HK-2 (cell line): Measurements from ENCODE around the gene FAM3C.

Source experiments
- DNase-seq: peaks from one replicate; pipeline ENCODE4 v3.0.0-alpha.2; 2018; ENCODE audit not compliant: unreplicated experiment

FAM3C gene

DNA sequence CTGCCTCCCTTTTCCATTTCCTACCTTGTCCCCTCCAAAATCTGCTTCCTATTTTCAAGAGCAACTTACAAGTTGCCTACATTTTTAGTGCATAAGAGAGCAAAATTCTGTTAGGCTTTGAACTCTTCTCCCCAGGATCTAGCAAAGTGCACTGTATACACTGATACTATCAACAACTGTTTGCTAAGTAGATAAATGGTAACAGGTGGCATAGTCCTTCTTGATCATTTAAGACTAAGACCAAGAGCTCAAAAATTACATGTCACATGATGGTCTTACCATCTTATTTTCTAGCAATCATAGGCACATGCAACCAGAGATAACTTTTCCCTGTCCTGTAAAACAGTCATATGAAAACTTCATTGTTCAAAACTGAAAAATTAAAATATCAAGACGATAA lies 16.2 kb downstream of the FAM3C start:
- no peak for DNase-seq

DNA sequence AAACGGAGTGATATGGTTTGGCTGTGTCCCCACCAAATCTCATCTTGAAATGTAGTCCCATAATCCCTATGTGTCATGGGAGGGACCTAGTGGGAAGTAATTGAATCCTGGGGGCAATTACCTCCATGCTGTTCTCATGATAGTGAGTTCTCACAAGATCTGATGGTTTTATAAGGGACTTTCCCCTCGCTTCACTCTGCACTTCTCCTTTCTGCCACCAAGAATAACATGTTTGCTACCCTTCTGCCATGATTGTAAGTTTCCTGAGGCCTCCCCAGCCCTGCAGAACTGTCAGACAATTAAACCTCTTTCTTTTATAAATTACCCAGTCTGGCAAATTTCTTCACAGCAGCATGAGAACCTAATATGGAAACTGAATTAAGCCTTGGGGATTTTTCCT lies 19.1 kb downstream of the FAM3C start:
- DNase-seq, result no peak

DNA sequence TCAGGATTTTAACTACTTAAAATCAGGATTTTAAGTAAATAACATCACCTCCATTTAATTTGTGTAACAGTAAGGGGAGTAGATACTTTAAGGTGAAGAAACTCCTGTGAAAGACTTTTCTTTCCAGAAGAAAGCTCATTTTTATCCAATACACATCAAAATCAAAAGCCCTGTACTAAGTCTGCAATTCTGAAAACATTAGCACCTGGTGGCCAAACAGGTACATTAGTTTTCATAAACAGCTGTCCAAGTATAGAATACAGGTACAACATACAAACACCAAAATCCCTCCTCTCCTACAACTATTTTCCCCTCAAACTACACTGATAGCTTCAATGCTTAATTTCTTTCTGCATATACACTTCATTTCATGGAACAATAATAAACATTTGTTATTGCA lies 22.9 kb downstream of the FAM3C start:
- no peak for DNase-seq

DNA sequence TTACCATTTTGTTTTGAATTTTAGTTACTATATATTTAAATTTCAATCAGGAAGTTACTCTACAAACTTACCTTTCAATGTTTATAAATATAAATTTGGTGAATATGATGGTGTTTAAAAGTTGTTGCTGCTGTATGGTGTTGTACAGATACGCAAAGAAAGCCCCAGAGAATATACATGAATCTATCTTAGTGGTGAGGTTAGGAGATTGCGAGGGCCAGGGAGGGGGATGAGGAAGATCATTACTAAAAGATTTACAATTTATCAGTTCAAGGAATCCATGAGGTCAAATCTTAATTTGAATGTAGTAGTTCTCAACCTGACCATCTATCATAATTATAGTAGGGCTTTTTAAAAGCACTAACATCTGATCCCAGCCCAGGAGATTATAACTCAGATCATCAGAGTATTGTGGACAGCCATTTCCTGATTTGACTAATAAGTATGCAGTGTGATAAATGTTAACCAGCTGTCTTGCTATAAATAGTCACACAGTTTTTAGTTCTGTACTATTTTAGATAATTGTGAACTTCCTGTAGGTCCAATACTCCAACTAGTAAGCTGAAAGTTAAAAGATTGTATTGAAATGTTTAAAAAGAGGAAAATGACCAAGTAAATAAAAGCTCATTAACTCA lies 23.6 kb downstream of the FAM3C start:
- DNase-seq, result no peak

DNA sequence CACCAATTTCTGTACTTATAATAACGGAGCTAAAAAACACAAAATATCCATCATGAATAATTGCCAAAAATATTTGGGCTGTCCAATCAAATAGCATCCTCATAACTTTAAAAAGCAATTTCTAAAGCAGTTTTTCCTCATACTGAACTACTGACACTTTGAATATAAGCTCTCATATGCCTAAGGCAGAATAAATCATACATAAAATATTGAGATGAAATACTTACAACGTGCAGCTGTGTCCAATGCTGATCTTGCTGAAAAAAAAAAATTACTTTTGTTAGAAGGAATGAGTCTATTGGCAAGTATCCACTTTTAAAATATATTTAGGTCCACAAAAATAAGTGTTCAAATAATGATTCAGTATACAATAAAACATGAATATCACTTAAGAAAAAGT lies 24.2 kb downstream of the FAM3C start:
- DNase-seq, result no peak

DNA sequence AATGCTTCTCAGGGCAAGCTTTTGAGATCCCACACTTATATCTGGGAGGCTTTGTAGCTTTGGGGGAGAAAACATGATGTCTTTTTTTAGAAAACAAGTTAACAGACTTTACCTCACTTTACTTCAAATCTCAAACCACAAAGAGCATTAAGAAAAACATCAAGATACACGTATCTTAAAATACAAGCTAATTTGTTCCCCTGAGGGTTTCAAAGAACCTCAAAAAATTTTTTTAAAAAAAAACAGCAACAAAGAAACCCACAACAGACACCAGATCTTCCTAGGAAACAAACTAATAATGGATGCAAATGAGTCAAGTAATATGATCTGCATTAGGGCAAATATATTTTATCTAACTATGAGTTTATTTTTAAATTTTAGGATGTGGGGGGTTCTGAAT lies 24.7 kb downstream of the FAM3C start:
- no peak for DNase-seq

DNA sequence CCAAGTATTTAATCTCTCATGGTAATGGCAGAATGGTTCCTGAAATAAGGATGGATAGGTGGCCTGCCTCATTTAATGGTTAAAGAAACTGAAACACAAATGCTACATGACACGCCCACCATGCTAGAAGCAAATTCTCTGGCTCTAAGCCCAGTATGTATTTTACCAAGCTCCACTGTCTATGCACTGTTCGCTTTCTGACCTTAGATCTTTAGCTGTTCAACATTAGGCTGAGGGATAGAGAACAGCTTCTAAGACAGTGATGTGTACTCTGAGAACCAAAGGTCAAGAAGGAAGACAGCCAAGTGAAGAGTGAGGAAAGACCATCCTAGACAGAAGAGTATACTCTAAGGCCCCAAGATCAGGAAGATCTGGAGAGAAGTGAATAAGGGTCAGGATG lies 26.6 kb downstream of the FAM3C start:
- no peak for DNase-seq

DNA sequence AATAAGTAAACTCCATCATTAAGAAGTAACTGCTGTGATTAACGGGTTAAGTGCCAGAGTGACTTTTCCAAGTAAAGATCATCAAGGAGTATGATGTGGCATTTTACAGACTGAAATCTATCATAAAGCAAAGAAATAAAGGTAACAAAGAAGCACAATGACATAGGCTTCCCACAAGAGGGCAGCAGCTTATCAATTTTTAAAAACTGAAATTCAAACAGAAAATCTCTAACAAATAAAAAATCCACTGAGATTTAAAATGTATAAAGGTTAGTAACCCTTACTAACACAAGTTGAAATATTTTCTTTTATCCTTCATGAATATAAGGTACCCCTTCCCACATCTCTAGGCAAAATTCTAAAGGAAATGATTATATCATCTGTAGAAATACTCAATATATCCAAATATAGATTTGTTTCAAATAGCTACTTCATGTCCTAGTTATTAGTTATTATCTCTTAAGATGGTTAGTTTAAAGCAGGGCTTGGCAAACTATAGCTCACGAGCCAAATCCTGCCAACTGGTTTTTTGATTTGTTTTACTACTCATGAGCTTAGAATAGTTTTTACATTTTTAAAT lies 29.2 kb downstream of the FAM3C start:
- DNase-seq, result no peak

DNA sequence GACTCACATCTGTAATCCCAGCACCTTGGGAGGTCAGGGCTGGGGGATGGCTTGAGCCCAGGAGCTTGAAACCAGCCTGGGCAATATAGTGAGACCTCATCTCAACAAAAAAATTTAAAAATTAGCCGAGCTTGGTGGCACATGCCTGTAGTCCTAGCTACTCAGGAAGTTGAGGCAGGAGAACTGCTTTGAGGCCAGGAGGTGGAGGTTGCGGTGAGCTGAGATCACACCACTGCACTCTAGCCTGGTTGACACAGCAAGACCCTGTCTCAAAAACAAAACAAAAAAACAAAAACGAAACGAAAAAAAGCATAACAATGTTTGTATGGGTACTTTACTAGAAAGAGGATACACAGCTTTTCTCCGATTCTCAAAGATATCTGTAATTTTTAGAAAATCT lies 35.5 kb downstream of the FAM3C start:
- DNase-seq, result no peak

DNA sequence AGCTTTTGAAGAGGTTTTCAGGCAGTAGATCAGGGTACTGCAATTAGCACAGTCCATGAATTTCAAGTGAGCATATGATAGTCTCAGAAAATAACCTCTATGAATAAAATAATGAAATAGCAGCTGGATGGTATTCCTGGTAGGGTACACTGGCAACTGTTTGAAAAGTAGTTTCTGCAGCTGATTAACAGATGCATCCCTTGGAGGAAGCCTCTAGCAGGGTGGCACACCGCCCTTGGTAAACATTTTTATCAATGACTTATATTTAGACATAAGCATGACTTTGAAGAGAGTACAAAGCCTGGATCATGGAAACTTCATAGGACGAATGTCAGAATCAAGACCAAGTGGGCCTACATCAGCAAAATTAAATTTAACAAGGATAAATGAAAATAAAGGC lies 40.5 kb downstream of the FAM3C start:
- no peak for DNase-seq

DNA sequence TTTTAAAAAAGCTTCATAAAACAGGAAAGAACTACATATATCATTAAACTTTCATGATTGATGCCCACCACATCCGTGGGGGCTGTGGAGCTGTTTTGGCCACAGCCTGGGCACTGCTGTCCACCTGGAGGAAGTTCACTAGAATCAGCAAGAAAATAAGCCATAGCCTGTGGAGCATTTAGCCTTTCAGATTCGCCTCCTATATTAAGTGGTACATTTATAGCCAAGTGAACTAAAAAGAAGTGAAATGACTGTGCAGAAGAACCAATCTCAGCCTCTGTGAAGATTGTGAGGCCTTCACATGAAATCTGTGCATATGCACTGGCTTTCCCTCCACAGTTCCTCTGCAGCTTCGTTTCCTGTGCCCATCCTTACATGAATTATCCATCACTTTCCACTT lies 43.8 kb downstream of the FAM3C start:
- DNase-seq, result no peak

DNA sequence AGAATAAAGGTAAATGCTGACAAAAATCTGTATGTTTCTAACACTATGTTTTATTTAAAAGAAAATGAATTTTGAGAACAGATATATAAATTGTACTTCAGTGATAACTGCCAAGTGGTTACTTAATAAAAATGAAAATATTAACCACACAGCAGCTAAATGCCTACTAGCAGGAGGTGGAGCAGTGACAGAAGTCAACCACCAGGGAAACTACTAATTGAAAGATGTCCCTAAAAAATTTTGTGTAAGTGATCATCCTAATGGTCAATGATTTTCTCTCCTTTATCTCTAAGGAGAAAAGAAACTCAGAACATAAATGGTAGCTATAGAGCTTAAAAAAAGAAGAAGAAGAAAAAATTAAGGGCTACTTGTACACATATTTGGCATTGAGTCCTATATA lies 44.4 kb downstream of the FAM3C start:
- no peak for DNase-seq

DNA sequence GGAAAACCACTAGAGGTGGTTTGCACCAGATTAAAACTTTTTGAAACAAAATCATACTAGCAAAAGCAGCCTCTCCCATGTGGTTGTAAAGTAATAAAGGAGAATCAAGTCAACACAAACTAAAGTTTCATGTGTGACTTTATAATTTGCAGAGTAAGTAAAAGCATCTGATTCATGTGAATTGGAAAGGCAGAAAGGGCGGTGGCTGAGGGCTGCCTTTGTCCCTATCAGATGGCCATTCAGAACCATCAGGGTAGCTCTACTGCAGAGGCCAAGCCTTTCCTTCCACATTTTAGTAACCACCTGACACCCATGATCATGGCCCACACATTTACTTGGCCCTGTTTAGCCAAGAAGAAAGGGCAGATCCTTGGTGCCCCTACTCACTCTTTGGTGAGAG lies 51.6 kb downstream of the FAM3C start:
- DNase-seq, result no peak

DNA sequence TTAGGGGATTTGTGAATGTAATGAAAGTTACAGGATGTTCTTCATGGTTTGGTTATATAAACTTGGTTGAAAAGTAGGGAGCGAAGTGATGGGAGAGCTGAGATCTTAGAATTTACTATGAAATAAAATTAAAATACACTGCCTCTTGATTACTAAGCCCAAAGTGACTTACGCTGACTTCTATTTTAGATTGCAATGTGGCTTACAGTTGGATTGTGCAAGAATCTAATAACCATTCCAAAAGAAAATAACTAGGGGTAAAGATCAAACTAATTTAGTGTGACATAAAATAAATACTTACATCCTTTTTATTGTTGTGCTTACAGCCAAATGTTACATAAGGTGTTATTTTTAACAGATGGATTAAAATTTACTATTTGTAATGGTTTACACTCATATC lies 52.0 kb downstream of the FAM3C start:
- DNase-seq, result no peak

DNA sequence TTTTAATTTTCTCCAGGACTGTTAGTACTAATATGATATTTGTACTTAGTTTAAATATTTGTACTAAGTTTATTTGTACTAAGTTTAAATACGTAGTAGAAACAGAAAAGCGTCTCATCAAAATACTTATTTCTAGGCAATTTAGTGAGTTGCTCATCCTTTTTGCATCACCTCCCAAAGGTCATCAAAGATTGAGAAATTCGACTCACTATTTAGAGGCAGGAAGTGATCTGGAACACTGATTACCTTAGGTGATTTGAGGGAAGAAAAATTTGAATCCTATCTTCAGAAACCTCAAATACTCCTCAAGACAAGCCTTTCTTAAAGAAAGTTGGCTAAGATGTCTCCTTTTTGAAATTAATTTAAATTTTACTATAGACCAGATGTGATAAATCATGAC lies 52.8 kb downstream of the FAM3C start:
- DNase-seq, result no peak

DNA sequence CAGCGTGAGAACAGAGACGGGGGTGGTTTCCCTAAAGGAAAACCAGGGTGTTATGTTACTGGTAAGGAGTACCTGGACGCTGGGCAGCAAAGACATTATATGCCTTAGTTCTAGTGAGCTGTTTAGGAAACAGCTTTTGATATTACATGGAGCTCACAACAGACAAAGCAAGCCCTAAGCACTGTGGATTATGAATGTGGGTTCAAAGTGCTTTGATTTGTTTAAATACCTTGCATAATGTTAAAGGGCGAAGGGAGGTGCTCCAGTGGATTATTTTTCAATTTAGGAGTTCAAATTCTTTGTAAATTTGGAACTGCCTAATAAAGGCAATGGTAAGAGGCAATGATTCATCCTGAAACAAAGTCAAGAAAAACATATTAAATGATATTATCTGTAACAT lies 53.5 kb downstream of the FAM3C start:
- no peak for DNase-seq

DNA sequence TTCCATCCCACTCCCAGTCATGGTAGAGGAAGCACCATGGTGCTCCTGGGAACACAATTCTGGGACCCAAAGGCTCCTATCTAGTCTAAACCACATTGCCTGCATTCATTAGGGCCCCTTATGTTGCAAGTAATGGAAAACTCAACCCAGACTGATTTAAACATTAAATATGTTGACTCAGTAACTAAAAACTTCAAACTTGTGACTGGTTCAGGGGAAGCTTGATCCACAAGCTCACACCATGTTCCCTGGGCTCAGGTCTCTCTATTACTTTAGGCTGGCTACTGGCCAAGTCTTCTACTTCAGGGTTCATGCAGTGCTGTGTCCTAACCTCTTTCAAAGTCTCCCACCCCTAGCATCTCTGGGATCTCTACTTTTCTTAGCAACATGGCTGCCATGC lies 54.2 kb downstream of the FAM3C start:
- no peak for DNase-seq

DNA sequence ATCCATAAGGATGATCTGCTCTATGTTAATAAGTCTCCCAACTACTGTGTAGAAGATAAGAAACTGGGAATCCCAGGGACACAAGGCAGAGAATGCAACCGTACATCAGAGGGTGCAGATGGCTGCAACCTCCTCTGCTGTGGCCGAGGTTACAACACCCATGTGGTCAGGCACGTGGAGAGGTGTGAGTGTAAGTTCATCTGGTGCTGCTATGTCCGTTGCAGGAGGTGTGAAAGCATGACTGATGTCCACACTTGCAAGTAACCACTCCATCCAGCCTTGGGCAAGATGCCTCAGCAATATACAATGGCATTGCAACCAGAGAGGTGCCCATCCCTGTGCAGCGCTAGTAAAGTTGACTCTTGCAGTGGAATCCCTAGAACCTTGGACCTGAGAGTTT lies 57.0 kb downstream of the FAM3C start:
- DNase-seq, result no peak

DNA sequence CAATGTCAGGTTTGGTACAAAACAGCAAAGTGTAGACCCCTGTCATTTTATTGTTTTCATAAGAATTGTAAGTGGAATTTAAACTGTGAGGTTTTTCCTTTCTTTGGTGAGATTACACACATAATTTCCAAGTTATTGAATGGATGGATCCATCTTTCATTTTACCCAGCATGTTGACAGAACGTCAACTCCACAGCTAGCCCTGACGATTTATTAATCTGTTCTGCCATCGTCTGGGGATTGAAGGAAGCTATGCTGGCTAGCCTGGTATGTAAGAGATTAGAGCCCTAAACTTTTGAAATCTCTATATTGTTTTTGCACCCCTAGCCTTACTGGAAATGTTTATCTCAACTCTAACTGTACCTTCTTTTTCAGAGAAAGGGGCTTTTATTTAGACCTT lies 58.7 kb downstream of the FAM3C start:
- DNase-seq, result no peak

DNA sequence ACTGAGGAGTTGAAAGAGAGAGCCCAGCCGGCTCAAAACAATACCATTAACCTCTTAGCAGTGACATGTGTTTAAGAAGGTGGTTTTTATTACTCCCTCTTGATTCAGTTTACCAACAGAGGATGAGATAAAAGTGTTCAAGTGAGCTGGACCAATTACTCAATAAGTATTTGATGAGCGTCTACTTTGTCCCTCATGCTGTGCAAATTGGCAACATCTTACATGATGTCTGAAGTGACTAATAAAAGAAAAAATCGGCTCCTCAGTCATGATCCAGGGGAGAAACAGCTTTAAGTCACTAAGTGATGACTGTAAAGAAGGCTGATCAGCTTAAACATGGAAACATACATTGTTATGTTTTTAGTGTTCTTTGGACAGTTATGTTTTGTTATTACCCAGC lies 59.5 kb downstream of the FAM3C start:
- no peak for DNase-seq

DNA sequence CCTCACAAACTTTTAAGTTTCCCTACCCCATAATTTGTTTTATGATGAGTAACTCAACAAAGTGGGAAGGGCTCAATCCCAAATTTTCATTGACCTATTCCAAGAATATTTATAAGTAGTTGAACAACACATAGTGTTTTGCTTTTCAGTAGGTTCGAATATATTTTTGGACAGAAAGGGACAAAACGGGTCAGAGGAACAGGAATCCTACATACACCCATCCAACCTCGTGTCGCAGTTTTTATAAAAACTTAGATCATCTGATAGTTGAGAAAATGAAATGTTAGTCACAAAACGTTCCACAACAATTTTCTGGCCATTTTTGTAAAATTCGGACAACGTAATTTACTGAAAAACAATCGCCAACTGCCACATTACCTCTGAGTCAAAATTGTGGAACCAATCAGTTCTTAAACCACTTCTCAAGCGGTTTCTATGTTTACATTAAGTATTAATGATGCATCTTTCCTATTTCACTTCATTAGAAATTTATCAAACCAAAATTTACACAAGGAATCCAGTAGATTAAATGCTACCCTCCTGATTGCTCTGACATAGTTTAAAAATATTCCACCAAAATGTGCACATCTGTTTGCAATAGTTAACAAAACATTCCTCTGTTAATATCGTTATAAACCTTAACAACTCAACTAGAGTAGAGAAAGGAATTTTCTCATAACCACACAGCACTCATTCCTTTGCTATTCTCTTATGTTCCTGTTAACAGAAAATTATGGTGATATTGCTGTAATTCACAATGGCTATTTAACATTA lies 61.0 kb downstream of the FAM3C start:
- no peak for DNase-seq

DNA sequence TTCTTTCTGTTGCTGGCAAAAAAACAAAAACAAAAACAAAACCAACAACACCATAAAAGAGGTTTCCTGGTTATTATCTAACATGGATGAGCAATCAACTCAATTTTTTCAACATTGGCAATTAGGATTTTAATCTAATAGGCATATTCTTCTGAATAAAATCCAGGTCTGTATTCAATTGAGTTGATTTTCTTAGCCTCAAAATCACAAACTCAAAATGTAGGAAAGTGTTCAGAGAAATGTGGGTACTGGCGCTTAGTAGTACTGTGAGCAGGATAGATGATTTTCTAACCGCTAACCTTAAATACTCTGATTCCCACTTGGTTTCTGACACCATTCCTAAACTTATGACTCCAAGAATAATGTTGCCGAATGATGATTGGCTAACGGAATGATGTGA lies 61.7 kb downstream of the FAM3C start:
- no peak for DNase-seq

DNA sequence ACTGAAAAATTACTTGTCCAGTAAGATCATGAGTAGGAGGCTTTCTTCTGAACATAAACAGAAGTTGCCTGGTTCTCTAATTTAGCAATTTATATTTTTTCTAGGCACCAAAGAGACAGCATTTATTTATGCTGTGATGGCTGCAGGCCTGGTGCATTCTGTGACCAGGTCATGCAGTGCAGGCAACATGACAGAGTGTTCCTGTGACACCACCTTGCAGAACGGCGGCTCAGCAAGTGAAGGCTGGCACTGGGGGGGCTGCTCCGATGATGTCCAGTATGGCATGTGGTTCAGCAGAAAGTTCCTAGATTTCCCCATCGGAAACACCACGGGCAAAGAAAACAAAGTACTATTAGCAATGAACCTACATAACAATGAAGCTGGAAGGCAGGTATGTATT lies 64.5 kb downstream of the FAM3C start:
- no peak for DNase-seq

DNA sequence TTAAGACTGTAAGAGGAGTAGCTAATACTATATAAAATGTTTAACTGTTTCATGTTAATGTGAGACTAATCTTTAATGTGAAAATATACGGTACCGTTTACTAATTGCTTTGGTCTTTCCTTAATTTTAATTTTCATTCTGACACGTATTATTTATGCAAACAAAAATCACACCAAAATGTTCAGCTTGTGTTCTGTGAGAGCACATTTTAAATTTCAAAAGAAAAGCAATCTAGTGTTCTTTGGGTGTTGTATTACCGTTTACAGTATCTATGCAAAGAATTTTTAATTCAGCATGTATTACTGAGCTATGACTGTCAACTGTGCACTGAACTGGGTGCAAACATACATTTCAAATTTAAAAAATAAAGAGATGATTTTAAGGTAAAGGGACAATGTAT lies 65.1 kb downstream of the FAM3C start:
- no peak for DNase-seq
